Neural cell (in vitro differentiated cells): ENCODE data around the gene C5orf24. TPM values are rescaled to one million over a fixed set of nuclear protein-coding genes. Genes with fewer than 3 reads are reported as not detected.

Experiments used
- H2AFZ ChIP-seq: fragments of 200-600, 300-800 bp; sonication (generic), shearing (Covaris generic); 2 replicates; pipeline ENCODE4 v1.6.0; 2014; ENCODE audit warnings: low read depth, mild to moderate bottlenecking, antibody characterized with exemption, low read length, moderate library complexity
- H3F3A ChIP-seq: fragments of 200-600 bp; shearing (Covaris generic); 2 replicates; pipeline ENCODE4 v1.6.1; 2016; ENCODE audit warnings: mild to moderate bottlenecking, moderate library complexity, mixed read lengths, antibody characterized with exemption, low read length; ENCODE audit not compliant: insufficient read depth, poor library complexity, severe bottlenecking
- H3K27ac ChIP-seq: fragments of 200-600, 300-800 bp; sonication (generic), shearing (Covaris generic); 2 replicates; pipeline ENCODE4 v1.5.1; 2014; ENCODE audit warnings: mild to moderate bottlenecking, low read length, moderate library complexity
- H3K27me3 ChIP-seq: fragments of 300-800, 200-600 bp; sonication (generic), shearing (Covaris generic); 2 replicates; pipeline ENCODE4 v1.6.0; 2014; ENCODE audit warnings: mild to moderate bottlenecking, low read depth, low read length, moderate library complexity; ENCODE audit not compliant: insufficient read depth
- H3K36me3 ChIP-seq: fragments of 300-800, 200-600 bp; sonication (generic), shearing (Covaris generic); 2 replicates; pipeline ENCODE4 v1.5.1; 2014; ENCODE audit warnings: mild to moderate bottlenecking, antibody characterized with exemption, low read length, moderate library complexity; ENCODE audit not compliant: insufficient read depth
- H3K4me2 ChIP-seq: fragments of 300-800, 200-600 bp; sonication (generic), shearing (Covaris generic); 2 replicates; pipeline ENCODE4 v1.6.0; 2014; ENCODE audit warnings: mild to moderate bottlenecking, low read length
- H3K4me3 ChIP-seq: fragments of 300-800, 200-600 bp; sonication (generic), shearing (Covaris generic); 2 replicates; pipeline ENCODE4 v1.5.1; 2014; ENCODE audit warnings: mild to moderate bottlenecking, low read length, moderate library complexity
- H3K79me2 ChIP-seq: fragments of 200-600 bp; shearing (Covaris generic); replicated peaks from 2 replicates; pipeline ENCODE4 v1.6.0; 2014; ENCODE audit warnings: mild to moderate bottlenecking, low read length, moderate library complexity; ENCODE audit not compliant: insufficient read depth
- H3K9ac ChIP-seq: fragments of 300-800, 200-600 bp; sonication (generic), shearing (Covaris generic); 2 replicates; pipeline ENCODE4 v1.6.1; 2016; ENCODE audit warnings: mild to moderate bottlenecking, low read length, mixed read lengths
- H3K9me2 ChIP-seq: fragments of 200-600 bp; shearing (Covaris generic); 2 replicates; pipeline ENCODE4 v1.6.1; 2016; ENCODE audit warnings: mild to moderate bottlenecking, low read length, mixed read lengths; ENCODE audit not compliant: insufficient read depth
- H3K9me3 ChIP-seq: fragments of 200-600, 300-800 bp; sonication (generic), shearing (Covaris generic); 2 replicates; pipeline ENCODE4 v1.6.1; 2016; ENCODE audit warnings: mild to moderate bottlenecking, mixed run types, low read length, moderate library complexity, mixed read lengths
- H4K20me1 ChIP-seq: fragments of 200-600 bp; shearing (Covaris generic); 2 replicates; pipeline ENCODE4 v1.6.1; 2016; ENCODE audit warnings: mild to moderate bottlenecking, mixed run types; ENCODE audit not compliant: insufficient read depth
- CTCF ChIP-seq: fragments of 450-650 bp; IDR thresholded peaks from 2 replicates; pipeline ENCODE4 v1.5.1; 2014; ENCODE audit warnings: antibody characterized with exemption, mild to moderate bottlenecking, moderate library complexity; ENCODE audit not compliant: poor library complexity, severe bottlenecking
- EP300 ChIP-seq: fragments of 450-650 bp; conservative IDR thresholded peaks from 2 replicates; pipeline ENCODE4 v1.6.1; 2014; ENCODE audit warnings: antibody characterized with exemption, mild to moderate bottlenecking, moderate library complexity; ENCODE audit not compliant: poor library complexity, severe bottlenecking
- EZH2 ChIP-seq: fragments of 200-600, 300-800 bp; shearing (Covaris generic), sonication (generic); IDR thresholded peaks from 2 replicates; pipeline ENCODE4 v1.6.1; 2014; ENCODE audit warnings: antibody characterized with exemption, low read length, borderline replicate concordance, mild to moderate bottlenecking; ENCODE audit not compliant: insufficient read depth, poor library complexity, severe bottlenecking
- MXI1 ChIP-seq: fragments of 450-650 bp; conservative IDR thresholded peaks from 2 replicates; pipeline ENCODE4 v1.6.1; 2014; ENCODE audit warnings: antibody characterized with exemption, mild to moderate bottlenecking; ENCODE audit not compliant: poor library complexity, severe bottlenecking
- POLR2AphosphoS5 ChIP-seq: IDR thresholded peaks from 2 replicates; pipeline ENCODE4 v1.6.1; 2012
- RAD21 ChIP-seq: fragments of 450-650 bp; conservative IDR thresholded peaks from 2 replicates; pipeline ENCODE4 v1.6.1; 2014; ENCODE audit warnings: antibody characterized with exemption, mild to moderate bottlenecking, moderate library complexity
- REST ChIP-seq: IDR thresholded peaks from 2 replicates; pipeline ENCODE4 v1.6.1; 2012; ENCODE audit warnings: borderline replicate concordance
- SMC3 ChIP-seq: fragments of 450-650 bp; conservative IDR thresholded peaks from 2 replicates; pipeline ENCODE4 v1.6.1; 2014; ENCODE audit warnings: antibody characterized with exemption, mild to moderate bottlenecking, moderate library complexity; ENCODE audit not compliant: poor library complexity
- TAF1 ChIP-seq: IDR thresholded peaks from 2 replicates; pipeline ENCODE4 v1.6.1; 2012; ENCODE audit warnings: low read depth
- polyA plus RNA-seq: library from polyadenylated mRNA; depleted of rRNA; stranded (reverse); fragments of >200 nt; gene quantifications from 2 replicates; pipeline ENCODE4 v1.2.3, GENCODE V29; 2014

C5orf24 gene
- polyA plus RNA-seq, 1 donor from 2014 or later, result 71.7 TPM

DNA sequence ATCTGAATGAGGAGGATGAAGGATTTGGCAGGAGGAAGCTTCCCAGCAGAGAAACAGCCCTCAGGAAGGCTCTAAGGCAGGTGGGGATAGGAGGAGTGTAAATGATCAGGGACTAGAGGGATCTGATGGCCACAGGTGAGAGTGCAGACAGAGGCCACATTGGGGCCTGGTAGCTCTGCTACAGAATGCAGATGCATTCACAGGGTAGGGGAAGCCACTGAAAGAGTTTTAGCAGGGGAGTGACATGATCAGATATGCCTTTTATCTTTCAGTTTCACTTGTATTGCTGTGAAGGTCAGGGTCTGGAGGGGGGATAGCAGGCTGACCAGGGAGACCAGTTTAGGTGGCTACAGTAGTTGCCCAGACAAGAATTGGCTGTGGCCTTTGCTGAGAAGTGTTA lies 31.4 kb downstream of the C5orf24 start:
- Histone ChIP-seq H3K79me2 (peaks cover 35% of the 10 kb centered on the region), H3K9me3 (no peaks in the 10 kb centered on the region), H3K4me3 (peak overlapping the region; percentile 97), H2AFZ (no peak overlapping the region), H3K27me3 (no peaks in the 10 kb centered on the region), H3K9ac (no peak overlapping the region), H4K20me1 (no peaks in the 10 kb centered on the region), H3F3A (no peaks in the 10 kb centered on the region), H3K36me3 (no peaks in the 10 kb centered on the region), H3K27ac (no peak overlapping the region), H3K4me2 (no peak overlapping the region), H3K9me2 (no peaks in the 10 kb centered on the region)
- TF ChIP-seq EZH2 (no peak), RAD21 (no peak), EP300 (no peak), MXI1 (no peak), REST (no peak), SMC3 (no peak), TAF1 (no peak), CTCF (no peak), POLR2AphosphoS5 (no peak)

DNA sequence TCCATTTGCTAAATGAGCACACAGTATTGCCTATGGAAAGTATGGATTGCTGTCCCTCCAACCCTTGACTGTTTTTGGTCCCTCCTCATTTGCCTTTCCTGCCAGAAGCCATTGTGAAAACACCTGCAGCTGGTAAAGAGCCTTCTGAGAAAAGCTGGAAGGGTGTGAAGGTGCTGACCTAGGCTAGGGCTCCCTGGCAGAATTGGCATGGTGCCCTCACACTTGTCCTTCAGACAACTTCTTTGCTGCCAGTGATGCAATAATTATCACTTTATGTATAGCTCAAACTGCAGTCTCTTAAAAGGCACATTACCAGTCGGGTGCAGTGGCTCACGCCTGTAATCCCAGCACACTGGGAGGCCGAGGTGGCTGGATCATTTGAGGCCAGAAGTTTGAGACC lies 32.6 kb downstream of the C5orf24 start:
- TF ChIP-seq TAF1 (no peak), EZH2 (no peak), EP300 (no peak), CTCF (no peak), SMC3 (no peak), MXI1 (no peak), REST (no peak), POLR2AphosphoS5 (no peak), RAD21 (no peak)
- H3F3A ChIP-seq, result no peaks in the 10 kb centered on the region
- H3K27ac ChIP-seq, result no peak overlapping the region
- peaks cover 35% of the 10 kb centered on the region for H3K79me2 ChIP-seq
- no peak overlapping the region for H3K9ac ChIP-seq
- no peaks in the 10 kb centered on the region for H4K20me1 ChIP-seq
- H3K27me3 ChIP-seq, result no peaks in the 10 kb centered on the region
- no peaks in the 10 kb centered on the region for H3K9me2 ChIP-seq
- H3K4me2 ChIP-seq, result no peak overlapping the region
- no peaks in the 10 kb centered on the region for H3K36me3 ChIP-seq
- no peak overlapping the region for H3K4me3 ChIP-seq
- no peaks in the 10 kb centered on the region for H3K9me3 ChIP-seq
- H2AFZ ChIP-seq, result no peak overlapping the region
